NCI-H2029 treated with DMSO at 0.1 percent for 48 hours (cell line): ENCODE measurements around the gene GOLGA8G.
"Not testable (repeated sequence)": the region's sequence is repeated elsewhere in the genome, so short reads cannot be mapped to it uniquely, and the experiment has no call there.

Experiments used
- DNase-seq: peaks from one replicate; lab custom pipeline; 2025; lab: John Stamatoyannopoulos, UW

Gene GOLGA8G

GRCh38 chr15:28532954-28533353, at the start of gene GOLGA8G:
GOLGA8G (minus strand) TSS chr15:28532971; CDS start chr15:28532909, 62 bp downstream.
- not testable (repeated sequence) for DNase-seq

- DNase-seq = not testable (repeated sequence)
These were observed 40.6 kb upstream of the GOLGA8G start for GRCh38 chr15:28573351-28573750.

GRCh38 chr15:28553268-28553667, 20.5 kb upstream of the GOLGA8G start, which contains the start of gene GOLGA6L25:
GOLGA6L25 (plus strand) TSS chr15:28553568; CDS start chr15:28553629, 61 bp downstream.
- not testable (repeated sequence) for DNase-seq

GRCh38 chr15:28515208-28515607, 17.6 kb downstream of the GOLGA8G start:
- DNase-seq = not testable (repeated sequence)

GRCh38 chr15:28514128-28514527, 18.6 kb downstream of the GOLGA8G start:
- not testable (repeated sequence) for DNase-seq

GRCh38 chr15:28508217-28508889, 24.4 kb downstream of the GOLGA8G start:
- DNase-seq = not testable (repeated sequence)

- DNase-seq = not testable (repeated sequence)
These were observed 51.4 kb downstream of the GOLGA8G start for GRCh38 chr15:28481340-28481739.
